Nephron (organoid): ENCODE measurements around the gene HSPB7.

Source experiments
- H3K27ac Mint-ChIP-seq, 3 experiments: 2 replicates each; pipeline ENCODE4 v1.8.0; 2020; ENCODE audit warnings: mixed read lengths in 3 of 3, mild to moderate bottlenecking in 2 of 3, moderate library complexity in 1 of 3
- H3K27me3 Mint-ChIP-seq: 2 replicates; pipeline ENCODE4 v1.8.0; 2021; ENCODE audit warnings: low read depth, mild to moderate bottlenecking, moderate library complexity, mixed read lengths
- H3K36me3 Mint-ChIP-seq: 2 replicates; pipeline ENCODE4 v1.8.0; 2020; ENCODE audit warnings: low read depth, mixed read lengths
- H3K4me1 Mint-ChIP-seq: 2 replicates; pipeline ENCODE4 v1.8.0; 2020; ENCODE audit warnings: mixed read lengths
- H3K4me3 Mint-ChIP-seq, 3 experiments: 2 replicates each; pipeline ENCODE4 v1.8.0; 2020; ENCODE audit warnings: mild to moderate bottlenecking in 3 of 3, mixed read lengths in 3 of 3, moderate library complexity in 2 of 3
- H3K9me3 Mint-ChIP-seq: 2 replicates; pipeline ENCODE4 v1.8.0; 2020; ENCODE audit warnings: mixed read lengths
- TF ChIP-seq, protein P1 (sequence below), 3 experiments: fragments of 200-600 bp; sonication (generic); IDR thresholded peaks; one replicate each; pipeline ENCODE4 v1.5.0; 2021; ENCODE audit warnings: antibody characterized with exemption in 3 of 3; ENCODE audit not compliant: unreplicated experiment in 3 of 3

Gene HSPB7

DNA sequence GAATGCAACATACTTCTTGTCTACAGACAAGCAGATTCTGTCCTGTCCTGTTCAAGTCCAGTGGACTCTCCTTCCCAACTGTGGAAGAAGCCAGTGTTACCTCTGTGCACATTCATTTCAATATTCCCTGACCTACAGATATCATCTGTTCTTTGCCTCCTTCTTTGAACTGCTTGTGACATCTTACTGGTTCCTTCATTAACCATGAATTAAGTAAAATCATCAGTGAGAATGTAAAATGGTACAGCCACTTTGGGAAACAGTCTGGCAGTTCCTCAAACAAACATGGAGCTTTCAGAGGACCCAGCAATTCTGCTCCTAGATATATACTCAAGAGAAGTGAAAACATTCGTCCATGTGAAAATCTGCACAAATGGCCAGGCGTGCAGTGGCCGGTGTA lies 7.0 kb downstream of the HSPB7 start:
- Mint-ChIP-seq H3K36me3 (no peaks in the 10 kb centered on the region), H3K9me3 (no peaks in the 10 kb centered on the region), H3K4me1 (peaks cover 26% of the 10 kb centered on the region), H3K27ac (peak overlapping the region in 1 of 3 experiments; percentile 3), H3K27me3 (peaks cover 5% of the 10 kb centered on the region), H3K4me3 (no peak overlapping the region)
- TF ChIP-seq, protein P1, sequence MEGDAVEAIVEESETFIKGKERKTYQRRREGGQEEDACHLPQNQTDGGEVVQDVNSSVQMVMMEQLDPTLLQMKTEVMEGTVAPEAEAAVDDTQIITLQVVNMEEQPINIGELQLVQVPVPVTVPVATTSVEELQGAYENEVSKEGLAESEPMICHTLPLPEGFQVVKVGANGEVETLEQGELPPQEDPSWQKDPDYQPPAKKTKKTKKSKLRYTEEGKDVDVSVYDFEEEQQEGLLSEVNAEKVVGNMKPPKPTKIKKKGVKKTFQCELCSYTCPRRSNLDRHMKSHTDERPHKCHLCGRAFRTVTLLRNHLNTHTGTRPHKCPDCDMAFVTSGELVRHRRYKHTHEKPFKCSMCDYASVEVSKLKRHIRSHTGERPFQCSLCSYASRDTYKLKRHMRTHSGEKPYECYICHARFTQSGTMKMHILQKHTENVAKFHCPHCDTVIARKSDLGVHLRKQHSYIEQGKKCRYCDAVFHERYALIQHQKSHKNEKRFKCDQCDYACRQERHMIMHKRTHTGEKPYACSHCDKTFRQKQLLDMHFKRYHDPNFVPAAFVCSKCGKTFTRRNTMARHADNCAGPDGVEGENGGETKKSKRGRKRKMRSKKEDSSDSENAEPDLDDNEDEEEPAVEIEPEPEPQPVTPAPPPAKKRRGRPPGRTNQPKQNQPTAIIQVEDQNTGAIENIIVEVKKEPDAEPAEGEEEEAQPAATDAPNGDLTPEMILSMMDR (IDR thresholded peaks at IDR 0.05; ENCODE audit: unreplicated experiment in 3 of 3), result no peak

DNA sequence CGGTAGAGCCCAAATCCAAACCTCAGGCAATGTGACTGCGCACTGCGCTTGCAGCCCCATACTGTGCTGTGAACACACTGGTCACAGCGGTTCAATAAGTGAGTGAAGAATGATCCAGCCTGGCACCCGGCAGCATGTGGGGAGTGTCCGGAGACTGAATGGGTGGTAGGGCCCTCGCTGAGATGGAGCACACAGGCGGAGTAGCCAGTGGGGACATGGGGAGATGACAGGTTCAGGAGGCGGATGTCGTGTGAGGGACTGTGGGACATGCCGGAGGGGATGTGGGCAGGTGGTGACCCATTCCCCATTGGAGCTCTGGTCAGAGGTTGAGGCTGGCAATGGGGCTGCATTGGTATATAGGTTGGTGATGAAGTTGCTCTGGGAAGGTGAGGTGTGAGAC lies 8.2 kb downstream of the HSPB7 start:
- no peak overlapping the region for H3K4me3 Mint-ChIP-seq
- no peaks in the 10 kb centered on the region for H3K9me3 Mint-ChIP-seq
- no peaks in the 10 kb centered on the region for H3K36me3 Mint-ChIP-seq
- TF ChIP-seq, protein P1 (IDR thresholded peaks at IDR 0.05; ENCODE audit: unreplicated experiment in 3 of 3), result no peak
- no peak overlapping the region for H3K27ac Mint-ChIP-seq
- peaks cover 5% of the 10 kb centered on the region for H3K27me3 Mint-ChIP-seq
- H3K4me1 Mint-ChIP-seq, result peaks cover 14% of the 10 kb centered on the region

DNA sequence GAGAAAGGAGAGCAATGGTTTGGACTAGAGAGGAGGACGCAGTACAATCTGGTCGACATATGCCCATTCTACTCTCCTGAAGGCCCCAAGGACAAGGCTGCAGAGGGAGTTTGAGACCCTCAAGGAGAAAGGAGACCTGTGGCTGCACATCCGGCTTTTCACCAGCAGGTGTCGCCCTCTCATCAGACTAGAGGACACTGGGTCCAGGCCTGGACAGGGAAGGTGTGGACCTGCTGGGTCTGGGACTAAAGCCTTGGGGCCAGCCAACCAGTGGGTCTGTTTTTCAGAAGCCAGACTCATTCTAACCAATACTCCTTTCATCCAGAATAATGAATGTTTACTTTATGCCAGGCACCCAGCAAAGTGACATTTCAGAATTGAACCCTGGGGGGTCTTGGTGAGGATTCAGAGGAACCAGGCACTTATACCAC lies 8.8 kb downstream of the HSPB7 start:
- Mint-ChIP-seq H3K4me1 (peaks cover 8% of the 10 kb centered on the region), H3K27me3 (no peaks in the 10 kb centered on the region), H3K4me3 (no peak overlapping the region), H3K36me3 (no peaks in the 10 kb centered on the region), H3K9me3 (no peaks in the 10 kb centered on the region), H3K27ac (no peak overlapping the region)
- TF ChIP-seq, protein P1 (IDR thresholded peaks at IDR 0.05; ENCODE audit: unreplicated experiment in 3 of 3), result peak; percentile 95 to 97 (median 97)

DNA sequence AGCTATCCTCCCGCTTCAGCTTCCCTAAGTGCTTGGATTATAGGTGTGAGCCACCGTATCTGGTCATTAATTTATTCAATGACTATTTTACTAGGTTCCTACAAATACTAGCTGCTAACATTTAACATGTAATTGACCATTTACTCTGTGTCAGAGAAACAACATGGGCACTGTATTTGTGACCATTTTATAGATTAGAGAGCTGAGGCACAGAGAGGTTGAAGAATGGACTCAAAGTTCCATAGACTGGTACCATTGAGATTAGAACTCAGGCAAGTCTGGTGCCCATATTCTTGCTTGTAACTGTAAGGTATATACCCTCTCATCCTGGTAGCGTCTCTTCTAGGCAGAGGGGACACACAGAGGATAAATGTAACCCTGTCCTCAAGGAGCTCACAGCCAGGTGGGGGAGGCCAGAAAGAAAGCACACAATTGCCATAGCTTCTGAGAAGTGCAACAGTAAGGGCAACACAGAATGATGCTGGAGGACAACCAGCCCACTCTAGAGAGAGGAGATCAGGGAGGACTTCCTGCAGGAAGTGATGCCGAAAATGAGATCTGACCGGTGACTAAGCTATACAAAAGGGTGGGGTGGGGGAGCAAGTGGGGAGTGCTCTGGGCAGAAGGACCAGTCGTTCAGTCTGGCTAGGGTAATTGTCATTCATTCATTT lies 10.0 kb downstream of the HSPB7 start:
- H3K4me1 Mint-ChIP-seq, result no peaks in the 10 kb centered on the region
- H3K36me3 Mint-ChIP-seq, result no peaks in the 10 kb centered on the region
- H3K27ac Mint-ChIP-seq, result no peak overlapping the region
- TF ChIP-seq, protein P1 (IDR thresholded peaks at IDR 0.05; ENCODE audit: unreplicated experiment in 3 of 3), result no peak
- no peak overlapping the region for H3K4me3 Mint-ChIP-seq
- H3K27me3 Mint-ChIP-seq, result no peaks in the 10 kb centered on the region
- H3K9me3 Mint-ChIP-seq, result no peaks in the 10 kb centered on the region

DNA sequence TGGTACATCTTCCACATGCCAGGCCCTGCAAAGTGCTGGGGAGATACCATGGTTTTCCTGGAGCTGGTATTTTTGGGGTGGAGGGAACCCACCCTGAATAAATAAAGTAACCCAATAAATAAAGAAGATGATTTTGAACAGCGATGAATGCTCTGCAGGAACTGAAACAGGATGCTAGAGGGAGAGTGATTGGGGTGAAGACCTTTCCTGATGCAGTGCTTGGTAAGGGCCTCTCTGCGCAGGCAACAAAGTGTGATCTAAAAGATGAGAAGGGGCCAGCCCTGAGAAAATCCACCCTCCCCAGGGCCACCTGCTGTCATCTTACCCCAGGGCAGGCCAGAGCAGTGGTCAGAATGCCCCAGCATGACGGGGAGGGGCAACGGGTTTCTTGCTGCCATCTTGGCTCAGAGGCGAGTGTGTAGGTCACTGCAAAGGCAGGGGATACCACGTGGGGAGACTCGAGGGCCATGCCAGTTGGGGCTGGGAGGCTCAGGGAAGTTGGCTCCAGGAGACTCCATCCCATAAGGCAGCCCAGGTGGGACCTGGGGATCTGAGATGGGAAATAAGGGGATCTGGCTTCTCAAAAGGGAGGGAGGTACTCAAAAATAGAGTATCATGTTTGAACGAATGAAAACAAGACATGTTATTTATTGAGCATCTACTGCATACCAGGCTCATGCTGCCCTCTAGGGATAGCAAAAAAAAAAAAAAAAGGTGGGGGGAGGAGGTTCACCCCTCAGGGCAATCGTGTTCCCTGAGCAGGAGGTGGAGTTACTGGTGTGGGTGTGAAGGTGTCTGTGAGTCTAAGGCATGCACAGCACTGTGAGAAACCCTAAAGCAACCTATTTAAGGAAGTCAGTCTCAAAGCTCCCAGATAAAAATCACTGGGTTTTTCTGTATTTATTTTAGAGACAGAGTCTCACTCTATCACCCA lies 11.0 kb downstream of the HSPB7 start:
- no peaks in the 10 kb centered on the region for H3K9me3 Mint-ChIP-seq
- no peak overlapping the region for H3K4me3 Mint-ChIP-seq
- TF ChIP-seq, protein P1 (IDR thresholded peaks at IDR 0.05; ENCODE audit: unreplicated experiment in 3 of 3), result no peak
- H3K4me1 Mint-ChIP-seq, result no peaks in the 10 kb centered on the region
- H3K27ac Mint-ChIP-seq, result no peak overlapping the region
- H3K27me3 Mint-ChIP-seq, result peaks cover 4% of the 10 kb centered on the region
- H3K36me3 Mint-ChIP-seq, result no peaks in the 10 kb centered on the region
